Right lobe of liver (tissue), 6 donors: ENCODE measurements around the gene HMGCS2. TPM values are rescaled to one million over a fixed set of nuclear protein-coding genes. Genes with fewer than 3 reads are reported as not detected.
A peak's percentile ranks its signal among the peaks of the same experiment; 100 is the strongest.

Experiments used
- ATAC-seq, 4 donors: fragments of 200-7000 bp; cut with Tn5 transposase; one replicate each; pipeline ENCODE4 v1.9.1; 2020; ENCODE audit warnings: mild to moderate bottlenecking in 4 of 4, moderate library complexity in 4 of 4
- DNase-seq, 3 donors: peaks; one replicate each; pipeline ENCODE4 v3.0.0-alpha.2; 2020
- H3K27ac ChIP-seq, 3 donors: fragments of 200-600 bp; one replicate each; pipeline ENCODE4 v1.8.0; 2022
- H3K27me3 ChIP-seq, 2 donors: fragments of 200-600 bp; one replicate each; pipeline ENCODE4 v1.8.0; 2022
- H3K36me3 ChIP-seq, 4 donors: fragments of 200-600 bp; sonication (generic) in 1 of 4; one replicate each; pipeline versions ENCODE4 v1.5.1 to v1.8.0; 2017 to 2022; ENCODE audit warnings: control low read depth in 1 of 4
- H3K4me1 ChIP-seq, 4 donors: fragments of 200-600 bp; sonication (generic) in 1 of 4; one replicate each; pipeline versions ENCODE4 v1.5.1 to v1.8.0; 2017 to 2022; ENCODE audit warnings: control low read depth in 1 of 4
- H3K4me3 ChIP-seq, 3 donors: fragments of 200-600 bp; one replicate each; pipeline ENCODE4 v1.8.0; 2022
- H3K9me3 ChIP-seq, 4 donors: fragments of 200-600 bp; sonication (generic) in 1 of 4; one replicate each; pipeline versions ENCODE4 v1.5.1 to v1.8.0; 2017 to 2022; ENCODE audit warnings: control low read depth in 1 of 4
- CTCF ChIP-seq, 4 donors: fragments of 200-600 bp in 3 of 4; fragments of 450-650 bp in 1 of 4; IDR thresholded peaks; one replicate each; pipeline versions ENCODE4 v1.5.1 to v1.8.0; 2016 to 2022; ENCODE audit warnings: antibody characterized with exemption in 4 of 4, mild to moderate bottlenecking in 2 of 4
- POLR2A ChIP-seq: fragments of 450-650 bp; IDR thresholded peaks from one replicate; pipeline ENCODE4 v1.6.1; 2017; ENCODE audit warnings: antibody characterized with exemption, mild to moderate bottlenecking
- WGBS: methylation state at CpG from one replicate; pipeline ENCODE4 v1.1.6; 2018; ENCODE audit warnings: low coverage, low lambda C conversion rate; ENCODE audit not compliant: insufficient coverage; ENCODE audit errors: missing lambda C conversion rate; 5-methylcytosine and 5-hydroxymethylcytosine counted together
- intact Hi-C, 2 donors: fragments of 100-400 bp; cut with DNase I; formaldehyde crosslinking; loops; one replicate each; pipeline versions ENCODE4 v1.11.2 to v1.14.1; 2022
- total RNA-seq, 6 experiments: library from RNA; depleted of rRNA in 2 of 6; stranded (reverse); fragments of >200 nt in 2 of 6; fragmentation: NEBNext Ultra II Directional in 3 of 6; extraction: Animal tissue kit (Norgen Biotek cat#: 25700) in 3 of 6; gene quantifications; one replicate each; pipeline versions ENCODE4 v1.1.0 to v1.2.4, GENCODE V29; 2016 to 2023
- donor health status: DM: no; HTN: yes; CAD: no.
- donor health status: DM: no; HTN: no; CAD: no.
- donor health status: DM: no; HTN: no; CAD: no.
- donor health status: DM: no; HTN: yes; CAD: no.
- donor health status: DM: no; HTN: yes; CAD: no.

HMGCS2 gene
- total RNA-seq, 6 experiments from 2014 or later = 390 to 938 (median 855) TPM

DNA sequence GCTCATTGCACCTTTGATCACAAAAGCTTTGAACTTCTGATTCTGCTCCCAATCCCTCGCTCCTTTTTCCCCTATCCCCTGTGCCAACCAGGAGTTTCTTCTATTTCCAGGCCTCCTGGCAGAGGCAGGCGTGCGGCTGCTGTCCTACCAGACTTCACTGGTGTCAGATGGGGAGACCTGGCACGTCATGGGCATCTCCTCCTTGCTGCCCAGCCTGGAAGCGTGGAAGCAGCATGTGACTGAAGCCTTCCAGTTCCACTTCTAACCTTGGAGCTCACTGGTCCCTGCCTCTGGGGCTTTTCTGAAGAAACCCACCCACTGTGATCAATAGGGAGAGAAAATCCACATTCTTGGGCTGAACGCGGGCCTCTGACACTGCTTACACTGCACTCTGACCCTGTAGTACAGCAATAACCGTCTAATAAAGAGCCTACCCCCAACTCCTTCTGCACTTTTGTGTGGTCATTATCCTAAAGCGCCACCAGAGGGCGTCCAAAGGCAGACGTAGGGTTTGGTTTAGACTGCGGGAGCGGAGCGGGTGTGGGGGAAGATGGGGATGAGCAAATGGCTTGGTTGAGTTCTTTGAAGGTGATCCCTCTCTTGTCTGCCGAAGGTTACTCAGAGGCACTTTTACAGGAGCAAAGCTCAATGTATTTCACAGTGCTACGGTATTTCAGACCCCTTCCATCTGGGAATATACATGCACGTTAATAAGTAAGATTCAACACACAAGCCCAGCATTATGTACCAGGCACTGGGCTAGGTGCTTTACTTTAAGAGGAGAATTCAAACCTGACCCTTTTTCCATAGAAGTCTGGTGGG lies 24.7 kb downstream of the HMGCS2 start:
- peak; percentile 64 to 77 (median 75) for DNase-seq
- WGBS = 18% methylated on average over 13 of the region's 17 CpGs
- no peaks in the 10 kb centered on the region for H3K27me3 ChIP-seq
- no peaks in the 10 kb centered on the region for H3K9me3 ChIP-seq
- peaks cover 0 to 54% (median 14%) of the 10 kb centered on the region in 4 donors for H3K4me1 ChIP-seq
- H3K4me3 ChIP-seq = no peak overlapping the region
- ATAC-seq = peak; percentile 72 to 75 (median 74)
- intact Hi-C loops = loop anchor here in 1 of 2 donors (10.0 kb wide), 1 partner anchor 131 kb away; no protein-coding TSS in a partner anchor
- H3K36me3 ChIP-seq = peaks cover 0 to 13% (median 0%) of the 10 kb centered on the region in 4 donors
- TF ChIP-seq CTCF (IDR thresholded peaks at IDR 0.05) (peak; percentile 76 to 86 (median 84)), POLR2A (no peak)
- H3K27ac ChIP-seq = peak overlapping the region in 2 of 3 donors; percentile 3 to 45

DNA sequence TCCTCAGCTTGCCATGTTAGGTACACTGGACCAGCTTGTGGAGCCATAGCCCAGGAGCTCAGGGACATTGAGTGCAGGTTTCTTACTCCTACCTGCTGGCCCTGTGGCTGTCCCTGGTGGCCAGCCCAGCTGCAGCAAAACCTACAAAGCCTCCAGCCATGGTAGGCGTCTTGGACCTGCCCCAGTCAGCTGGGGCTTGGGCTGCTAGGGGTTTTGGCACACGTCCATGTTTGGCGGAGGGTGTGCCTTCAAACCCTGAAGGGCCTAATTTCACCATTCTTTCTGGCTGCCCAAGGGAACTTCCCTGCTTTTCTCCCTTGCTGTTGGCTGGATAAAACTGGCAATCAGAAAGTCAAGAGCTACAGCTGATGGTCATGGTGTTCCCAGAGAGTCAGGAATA lies 25.4 kb downstream of the HMGCS2 start:
- peak overlapping the region in 1 of 3 donors; percentile 45 for H3K27ac ChIP-seq
- peaks cover 0 to 54% (median 14%) of the 10 kb centered on the region in 4 donors for H3K4me1 ChIP-seq
- H3K9me3 ChIP-seq = no peaks in the 10 kb centered on the region
- peaks cover 0 to 12% (median 0%) of the 10 kb centered on the region in 4 donors for H3K36me3 ChIP-seq
- WGBS = no CpG with 5 or more reads among the region's 3 CpGs
- DNase-seq (no peak), ATAC-seq (no peak)
- H3K4me3 ChIP-seq = no peak overlapping the region
- TF ChIP-seq POLR2A (no peak), CTCF (IDR thresholded peaks at IDR 0.05) (no peak)
- H3K27me3 ChIP-seq = no peaks in the 10 kb centered on the region
- intact Hi-C loops = loop anchor here in 1 of 2 donors (10.0 kb wide), 1 partner anchor 131 kb away; no protein-coding TSS in a partner anchor

GRCh38 chr1:119742677-119743076 lies 26.0 kb downstream of the HMGCS2 start:
- no peaks in the 10 kb centered on the region for H3K27me3 ChIP-seq
- intact Hi-C loops = loop anchor here in 1 of 2 donors (10.0 kb wide), 1 partner anchor 132 kb away; no protein-coding TSS in a partner anchor
- H3K9me3 ChIP-seq = no peaks in the 10 kb centered on the region
- WGBS = no CpG with 5 or more reads among the region's 7 CpGs
- ATAC-seq = no peak
- no peak overlapping the region for H3K4me3 ChIP-seq
- no peak for DNase-seq
- H3K4me1 ChIP-seq = peaks cover 0 to 48% (median 14%) of the 10 kb centered on the region in 4 donors
- peaks cover 0 to 9% (median 0%) of the 10 kb centered on the region in 4 donors for H3K36me3 ChIP-seq
- no peak for TF ChIP-seq POLR2A
- TF ChIP-seq CTCF (IDR thresholded peaks at IDR 0.05) = no peak
- H3K27ac ChIP-seq = peak overlapping the region in 1 of 3 donors; percentile 24

GRCh38 chr1:119742202-119742601 lies 26.5 kb downstream of the HMGCS2 start:
- ATAC-seq = peak; percentile 24 to 42 (median 34)
- DNase-seq = peak in 2 of 3 donors; percentile 64 to 66
- intact Hi-C loops = loop anchor here in 1 of 2 donors (10.0 kb wide), 1 partner anchor 133 kb away; no protein-coding TSS in a partner anchor

More at GRCh38 chr1:119742202-119742601, 26.5 kb downstream of the HMGCS2 start:
- H3K9me3 ChIP-seq = no peaks in the 10 kb centered on the region
- H3K4me1 ChIP-seq = peaks cover 0 to 48% (median 14%) of the 10 kb centered on the region in 4 donors
- TF ChIP-seq CTCF (IDR thresholded peaks at IDR 0.05) (no peak), POLR2A (no peak)
- no peaks in the 10 kb centered on the region for H3K27me3 ChIP-seq
- H3K4me3 ChIP-seq = no peak overlapping the region
- H3K27ac ChIP-seq = no peak overlapping the region
- peaks cover 0 to 9% (median 0%) of the 10 kb centered on the region in 4 donors for H3K36me3 ChIP-seq
- WGBS = 100% methylated on average over 1 of the region's 7 CpGs
